PC-3 (cell line): ENCODE measurements around the gene SLC1A7.

ENCODE experiments used
- EZH2 ChIP-seq: fragments of 300-600 bp; sonication (generic); IDR thresholded peaks from one replicate; pipeline ENCODE4 v1.6.1; 2017; ENCODE audit warnings: antibody characterized with exemption, mild to moderate bottlenecking, low read length; ENCODE audit not compliant: unreplicated experiment
- EZH2phosphoT487 ChIP-seq: fragments of 300-600 bp; sonication (generic); IDR thresholded peaks from 2 replicates; pipeline ENCODE4 v1.6.1; 2018; ENCODE audit warnings: mild to moderate bottlenecking, antibody characterized with exemption, low read length, borderline replicate concordance
- TF ChIP-seq, protein P1 (sequence below): fragments of 300-600 bp; sonication (generic); conservative IDR thresholded peaks from 2 replicates; pipeline ENCODE4 v1.5.1; 2017; ENCODE audit warnings: antibody characterized with exemption, low read depth, mild to moderate bottlenecking, low read length

DNA sequence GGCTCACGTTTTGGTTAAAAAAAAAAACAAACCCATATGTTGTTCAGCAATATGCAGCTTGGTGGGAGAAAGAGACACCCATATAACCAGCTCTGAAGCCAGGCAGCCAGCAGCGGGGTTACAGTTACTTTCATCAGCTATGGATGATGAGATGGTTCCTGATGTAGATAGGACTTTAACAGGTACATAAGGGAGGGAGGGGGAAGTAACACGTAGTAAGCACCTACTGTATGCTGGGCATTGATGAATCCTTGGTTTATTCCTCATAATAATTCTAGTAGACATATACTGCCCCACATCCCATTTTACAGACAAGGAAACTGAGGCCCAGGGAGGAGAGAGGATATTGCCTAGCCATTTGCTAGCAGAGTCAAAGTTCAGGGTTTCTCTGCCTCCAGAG, 2.0 kb downstream of the SLC1A7 start:
- TF ChIP-seq, protein P1, sequence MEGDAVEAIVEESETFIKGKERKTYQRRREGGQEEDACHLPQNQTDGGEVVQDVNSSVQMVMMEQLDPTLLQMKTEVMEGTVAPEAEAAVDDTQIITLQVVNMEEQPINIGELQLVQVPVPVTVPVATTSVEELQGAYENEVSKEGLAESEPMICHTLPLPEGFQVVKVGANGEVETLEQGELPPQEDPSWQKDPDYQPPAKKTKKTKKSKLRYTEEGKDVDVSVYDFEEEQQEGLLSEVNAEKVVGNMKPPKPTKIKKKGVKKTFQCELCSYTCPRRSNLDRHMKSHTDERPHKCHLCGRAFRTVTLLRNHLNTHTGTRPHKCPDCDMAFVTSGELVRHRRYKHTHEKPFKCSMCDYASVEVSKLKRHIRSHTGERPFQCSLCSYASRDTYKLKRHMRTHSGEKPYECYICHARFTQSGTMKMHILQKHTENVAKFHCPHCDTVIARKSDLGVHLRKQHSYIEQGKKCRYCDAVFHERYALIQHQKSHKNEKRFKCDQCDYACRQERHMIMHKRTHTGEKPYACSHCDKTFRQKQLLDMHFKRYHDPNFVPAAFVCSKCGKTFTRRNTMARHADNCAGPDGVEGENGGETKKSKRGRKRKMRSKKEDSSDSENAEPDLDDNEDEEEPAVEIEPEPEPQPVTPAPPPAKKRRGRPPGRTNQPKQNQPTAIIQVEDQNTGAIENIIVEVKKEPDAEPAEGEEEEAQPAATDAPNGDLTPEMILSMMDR = no peak
- TF ChIP-seq EZH2 (no peak), EZH2phosphoT487 (no peak)
